GM18951 (cell line): ENCODE data around the gene ECSIT.
"Not testable (repeated sequence)": the region's sequence is repeated elsewhere in the genome, so short reads cannot be mapped to it uniquely, and the experiment has no call there.

Source experiments
- POLR2A ChIP-seq: IDR thresholded peaks from 4 replicates; pipeline ENCODE4 v1.6.1; 2011; ENCODE audit warnings: mild to moderate bottlenecking; ENCODE audit not compliant: insufficient read length, insufficient read depth; ENCODE audit errors: extremely low read depth
- in situ Hi-C: fragments of 300-500 bp; cut with MboI; formaldehyde crosslinking; loops from one replicate; pipeline ENCODE4 v1.12.0; 2022; ENCODE audit warnings: low sequenced_read_pairs, mixed read lengths, inconsistent platforms; ENCODE audit not compliant: unreplicated experiment

Gene ECSIT

DNA sequence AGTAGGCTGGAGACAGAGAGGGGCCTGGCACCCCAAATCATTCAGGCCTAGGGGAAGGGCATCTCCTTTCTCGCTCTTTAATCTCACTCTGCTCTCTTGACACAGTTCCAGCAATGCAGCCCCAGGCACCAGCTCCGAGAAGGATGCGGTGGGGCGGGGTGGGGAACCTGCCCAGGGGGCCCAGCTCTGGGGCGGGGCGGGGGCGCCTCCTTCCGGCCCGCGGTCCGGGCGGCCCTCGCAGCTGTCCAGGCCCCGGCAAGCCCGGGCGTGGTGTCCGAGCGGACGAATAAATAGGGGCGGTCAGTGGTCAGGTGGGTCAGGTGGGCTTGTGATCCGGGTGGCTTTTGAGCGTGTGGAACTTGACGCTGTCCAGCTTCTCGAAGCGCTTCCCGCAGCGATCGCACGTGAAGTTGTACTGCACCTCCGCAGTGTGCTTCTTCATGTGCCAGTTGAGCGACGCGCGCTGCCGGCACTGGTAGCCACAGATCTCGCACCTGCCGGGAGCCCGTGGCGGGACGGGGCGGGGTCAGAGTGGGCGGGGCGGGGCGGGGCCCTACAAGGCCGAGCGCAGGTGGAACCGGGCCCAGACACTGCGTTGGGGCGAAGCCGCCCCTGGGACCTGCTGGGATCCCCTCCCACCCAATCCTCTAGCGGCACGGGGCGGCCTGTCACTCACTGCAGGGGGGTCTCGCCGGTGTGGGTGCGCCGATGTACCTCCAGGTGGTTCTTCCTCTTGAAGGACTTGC is 45.4 kb downstream of the ECSIT start:
- no peak for TF ChIP-seq POLR2A
- in situ Hi-C loops, result no loop called here

DNA sequence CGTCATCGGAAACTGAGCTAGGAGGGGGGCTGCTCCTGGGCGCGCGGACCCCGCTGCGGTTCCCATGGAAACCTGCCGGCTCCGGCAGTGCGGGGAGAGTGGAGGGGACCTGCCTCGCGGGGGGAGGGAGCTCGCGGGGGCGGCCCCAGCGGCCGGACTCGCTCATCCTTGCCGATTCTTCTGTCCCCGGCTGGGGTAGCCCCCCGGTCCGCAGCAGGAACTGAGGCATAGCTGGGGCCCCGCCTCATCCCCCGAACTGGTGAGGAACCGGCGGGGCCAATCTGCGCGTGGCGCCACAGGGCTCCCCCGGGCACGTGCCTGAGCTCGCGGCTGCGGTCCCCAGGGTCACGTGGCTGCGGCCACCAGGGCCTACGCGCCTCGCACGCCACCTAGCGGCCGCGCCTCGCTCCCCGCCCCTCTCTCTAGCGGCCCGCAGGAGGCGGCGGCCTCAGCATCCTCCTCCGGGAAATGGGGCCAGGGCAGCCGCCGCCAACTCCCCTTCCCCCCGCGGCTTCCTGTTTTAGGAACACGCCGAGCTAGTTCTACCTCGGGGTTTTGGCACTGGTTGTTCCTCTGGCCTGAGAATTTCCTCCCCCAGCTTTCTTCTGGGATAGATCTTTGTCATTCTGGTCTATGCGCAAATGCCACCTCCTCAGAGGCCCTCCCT is 46.4 kb downstream of the ECSIT start:
- in situ Hi-C loops, result no loop called here

GRCh38 chr19:11481534-11482383 is 47.2 kb downstream of the ECSIT start:
- in situ Hi-C loops, result no loop called here
- peak; percentile 43 for TF ChIP-seq POLR2A

More for the DNA sequence above, 46.4 kb downstream of the ECSIT start:
- peak; percentile 31 for TF ChIP-seq POLR2A

- no peak for TF ChIP-seq POLR2A
- in situ Hi-C loops, result no loop called here
Observed at GRCh38 chr19:11480715-11481533, 48.0 kb downstream of the ECSIT start, which contains the start of gene ELAVL3. Gene ELAVL3 (minus strand): TSS chr19:11481046. CDS start chr19:11480608, 438 bp downstream.

GRCh38 chr19:11479898-11480714 is 48.8 kb downstream of the ECSIT start:
- in situ Hi-C loops, result no loop called here

GRCh38 chr19:11479090-11479897 is 49.6 kb downstream of the ECSIT start:
- in situ Hi-C loops, result no loop called here
- no peak for TF ChIP-seq POLR2A

More at GRCh38 chr19:11479898-11480714, 48.8 kb downstream of the ECSIT start:
- TF ChIP-seq POLR2A, result no peak

DNA sequence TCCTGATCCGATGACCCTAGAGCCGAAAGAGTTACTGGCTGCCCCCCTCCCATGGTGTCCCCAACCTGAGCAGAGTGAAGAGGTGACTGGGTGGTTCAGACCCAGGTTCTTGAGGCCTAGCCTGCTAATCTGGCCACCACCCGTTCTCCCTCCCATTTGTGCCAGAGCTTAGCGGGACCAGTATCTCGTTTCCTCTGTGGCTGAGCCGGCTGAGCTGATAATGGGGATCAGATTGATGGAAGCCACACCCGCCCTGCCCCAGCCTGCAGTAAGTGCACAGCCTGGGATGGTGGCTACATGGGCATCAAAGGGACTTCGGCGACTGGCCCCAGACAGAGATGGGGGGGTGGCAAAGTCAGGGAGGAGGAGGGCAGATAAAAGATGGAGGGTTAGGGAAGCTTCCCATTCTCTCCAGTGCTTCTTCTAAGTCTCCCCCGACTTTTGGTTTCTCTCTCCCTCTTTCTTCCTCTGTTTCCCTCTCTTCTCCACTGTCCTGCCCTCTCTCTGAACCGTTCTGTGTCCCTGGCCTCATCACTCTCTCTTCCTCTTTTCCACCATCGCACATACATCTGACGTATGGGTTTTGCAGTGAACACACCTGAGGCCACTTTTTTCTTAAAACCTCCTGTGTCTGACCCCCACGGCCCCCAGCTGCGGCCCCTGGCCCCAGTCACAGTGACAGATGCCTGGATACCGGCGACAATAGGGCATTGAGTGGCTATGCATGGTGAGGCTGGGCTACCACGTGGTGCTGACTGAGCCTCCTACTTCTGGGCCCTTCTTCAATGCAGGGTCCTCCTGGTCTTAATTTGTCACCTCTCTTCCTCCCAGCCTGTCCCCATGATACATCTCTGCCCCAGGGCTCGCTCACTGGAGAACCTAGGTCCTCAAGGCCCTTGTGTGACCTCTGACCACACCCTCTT is 50.5 kb downstream of the ECSIT start:
- TF ChIP-seq POLR2A, result no peak
- in situ Hi-C loops, result no loop called here

DNA sequence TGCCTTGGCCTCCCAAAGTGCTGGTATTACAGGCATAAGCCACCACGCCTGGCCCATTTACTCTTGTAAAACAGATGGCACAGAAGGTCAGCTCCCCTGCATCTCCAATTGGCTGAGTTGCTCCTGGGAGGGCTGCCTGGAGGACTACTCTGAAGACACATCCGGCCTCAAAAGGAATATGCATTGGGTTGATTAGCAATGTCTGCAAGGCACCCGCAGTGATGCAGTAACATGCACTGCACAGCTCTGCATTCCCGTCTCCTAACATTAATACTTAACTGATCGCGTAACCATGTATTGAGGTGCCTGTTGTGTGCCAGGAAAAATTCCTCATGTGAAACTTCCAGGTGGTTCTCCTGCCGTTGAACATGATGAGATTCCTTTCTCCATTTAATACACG is 53.1 kb downstream of the ECSIT start:
- TF ChIP-seq POLR2A, result no peak
- in situ Hi-C loops, result no loop called here

GRCh38 chr19:11475343-11475742 is 53.6 kb downstream of the ECSIT start:
- in situ Hi-C loops, result not testable (repeated sequence)

DNA sequence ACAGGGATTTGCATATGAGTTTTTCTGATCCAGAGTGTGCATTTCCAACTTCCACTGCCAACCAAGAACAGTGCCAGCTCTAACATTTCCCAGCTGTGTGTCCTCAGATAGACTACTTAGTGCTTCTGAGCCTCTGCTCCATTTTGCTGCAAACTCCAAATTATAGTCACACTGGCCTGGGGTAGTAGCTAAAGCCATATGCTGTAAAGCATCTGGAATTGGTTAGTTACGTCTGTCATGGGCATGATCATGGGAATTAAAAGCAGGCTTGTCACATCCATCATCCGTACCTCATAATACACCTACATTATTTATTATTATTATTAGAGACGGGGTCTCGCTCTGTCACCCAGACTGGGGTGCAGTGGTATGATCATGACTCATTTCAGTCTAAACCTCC is 55.2 kb downstream of the ECSIT start:
- no peak for TF ChIP-seq POLR2A
- in situ Hi-C loops, result no loop called here

DNA sequence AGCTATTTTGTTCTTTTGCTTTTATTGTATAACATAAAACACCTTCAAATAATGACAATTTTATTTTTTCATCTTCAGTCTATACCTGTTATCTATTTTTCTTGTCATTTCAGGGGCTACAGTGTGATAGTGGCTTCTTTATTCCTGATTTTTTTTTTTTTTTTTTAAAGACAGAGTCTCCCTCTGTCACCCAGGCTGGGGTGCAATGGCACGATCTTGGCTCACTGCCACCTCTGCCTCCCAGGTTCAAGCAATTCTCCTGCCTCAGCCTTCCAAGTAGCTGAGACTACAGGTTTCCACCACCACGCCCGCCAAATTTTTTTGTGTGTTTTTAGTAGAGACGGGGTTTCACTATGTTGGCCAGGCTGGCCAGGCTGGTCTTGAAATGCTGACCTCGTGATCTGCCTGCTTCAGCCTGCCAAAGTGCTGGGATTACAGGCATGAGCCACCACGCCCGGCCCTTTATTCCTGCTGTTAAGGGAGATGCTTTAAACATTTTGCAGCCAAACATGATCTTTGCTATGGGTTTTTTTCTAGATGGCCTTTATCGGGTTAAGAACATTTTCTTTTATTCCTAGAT is 60.6 kb downstream of the ECSIT start:
- in situ Hi-C loops, result not testable (repeated sequence)
